Measurements from ENCODE around the gene ZSWIM4.

DNA sequence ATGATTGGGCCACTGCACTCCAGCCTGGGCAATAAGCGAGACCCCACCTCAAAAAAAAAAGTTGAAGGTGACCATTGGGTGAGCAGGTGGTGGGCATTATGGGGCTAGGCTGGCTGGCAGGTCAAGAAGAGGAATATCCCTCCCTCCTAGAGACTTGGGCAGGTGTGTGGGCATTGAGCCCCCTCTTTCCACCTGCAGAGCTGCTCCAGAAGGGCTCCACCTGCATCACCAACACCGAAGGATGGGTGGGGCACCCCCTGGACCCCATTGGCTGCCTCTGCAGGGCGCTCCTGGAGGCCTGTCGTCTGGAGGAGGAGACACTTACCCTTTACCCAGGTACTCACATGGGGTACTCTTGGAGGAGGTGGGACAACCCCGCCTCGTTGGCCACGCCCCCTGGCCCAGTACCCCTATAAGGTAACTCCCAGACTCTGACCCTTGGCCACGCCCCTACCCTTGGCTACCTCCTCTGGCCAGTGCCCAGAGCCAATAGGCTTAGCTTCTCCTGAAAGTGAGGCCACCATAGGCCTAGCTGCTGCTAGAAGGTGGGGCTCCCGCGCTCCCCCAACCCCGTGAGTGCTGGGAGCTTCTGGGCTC, 21.9 kb downstream of the ZSWIM4 start:
- TF ChIP-seq REST (IDR thresholded peaks at IDR 0.05; ENCODE audit: low read depth, low read length) (no peak), MXI1 (IDR thresholded peaks at IDR 0.05; ENCODE audit: low read depth, low read length) (no peak)

All from SK-N-SH (cell line).